ENCODE measurements around the gene OPA3. TPM values are rescaled to one million over a fixed set of nuclear protein-coding genes. Genes with fewer than 3 reads are reported as not detected.
A peak's percentile ranks its signal among the peaks of the same experiment; 100 is the strongest.

The OPA3 gene
- total and polyA plus RNA-seq, 5 experiments from 2014 or later = 7.5 to 25.3 (median 10.6) TPM

- ATAC-seq = no peak
- peaks cover 8 to 79% (median 26%) of the 10 kb centered on the region in 3 donors for H3K36me3 Mint-ChIP-seq
- peaks cover 0 to 5% (median under 1%) of the 10 kb centered on the region in 9 donors for H3K9me3 Mint-ChIP-seq
- H3K27ac Mint-ChIP-seq = peak overlapping the region in 6 of 10 donors; percentile 7 to 84 (median 56)
- POLR2A ChIA-PET = interaction anchor here (1.5 to 2.5 kb wide), 2 partner anchors 23 to 27 kb away, joined by 6 to 9 read pairs; no protein-coding TSS in a partner anchor
- DNase-seq = no peak
- no peaks in the 10 kb centered on the region for H3K27me3 Mint-ChIP-seq
- peaks cover 0 to 8% (median 2%) of the 10 kb centered on the region in 4 donors for H3K4me1 Mint-ChIP-seq
- H3K4me3 Mint-ChIP-seq = no peak overlapping the region
Observed at GRCh38 chr19:45613926-45614725, 29.5 kb upstream of the OPA3 start.

- POLR2A ChIA-PET = no interaction called here
- Mint-ChIP-seq H3K9me3 (peaks cover 0 to 9% (median 3%) of the 10 kb centered on the region in 9 donors), H3K27ac (peak overlapping the region in 1 of 10 donors; percentile 3), H3K4me1 (peaks cover 3 to 11% (median 8%) of the 10 kb centered on the region in 4 donors), H3K4me3 (no peak overlapping the region), H3K36me3 (peaks cover 12 to 54% (median 27%) of the 10 kb centered on the region in 3 donors), H3K27me3 (peaks cover 0 to 5% (median 0%) of the 10 kb centered on the region in 5 donors)
- ATAC-seq = no peak
- no peak for DNase-seq
Observed at GRCh38 chr19:45608948-45609347, 24.3 kb upstream of the OPA3 start.

- peak in 6 of 10 donors; percentile 22 to 37 (median 28) for DNase-seq
- Mint-ChIP-seq H3K27ac (peak overlapping the region in 4 of 10 donors; percentile 24 to 76 (median 46)), H3K27me3 (peaks cover 7 to 19% (median 9%) of the 10 kb centered on the region in 5 donors), H3K36me3 (peaks cover 12 to 42% (median 23%) of the 10 kb centered on the region in 3 donors), H3K9me3 (peaks cover 0 to 9% (median 3%) of the 10 kb centered on the region in 9 donors), H3K4me1 (peaks cover 6 to 15% (median 11%) of the 10 kb centered on the region in 4 donors), H3K4me3 (peak overlapping the region in 3 of 10 donors; percentile 13 to 48 (median 20))
- POLR2A ChIA-PET = interaction anchor here (1.6 kb wide), 1 partner anchor 34 kb away, joined by 5 read pairs; no protein-coding TSS in a partner anchor
- ATAC-seq = peak; percentile 22 to 54
Observed at GRCh38 chr19:45607071-45608029, 22.7 kb upstream of the OPA3 start.

GRCh38 chr19:45601524-45602374, 17.1 kb upstream of the OPA3 start, which contains the start of gene GPR4:
Gene GPR4, minus strand, starts transcription at chr19:45602212. Its CDS starts 10,346 bp downstream, at chr19:45591866.
- Mint-ChIP-seq H3K4me1 (peaks cover 26 to 52% (median 34%) of the 10 kb centered on the region in 4 donors), H3K9me3 (peaks cover 0 to 2% (median 0%) of the 10 kb centered on the region in 9 donors), H3K4me3 (peak within 1 kb of the TSS in 7 of 10 donors; percentile 11 to 60 (median 49)), H3K36me3 (peaks cover 0 to 6% (median 5%) of the 10 kb centered on the region in 3 donors), H3K27me3 (peaks cover 40 to 72% (median 59%) of the 10 kb centered on the region in 5 donors), H3K27ac (peak within 1 kb of the TSS in 3 of 10 donors; percentile 58 to 74 (median 66))
- ATAC-seq (peak; percentile 28 to 40), DNase-seq (no peak)
- POLR2A ChIA-PET = no interaction called here

GRCh38 chr19:45601115-45601514, 16.5 kb upstream of the OPA3 start:
- H3K4me3 Mint-ChIP-seq = peak overlapping the region in 3 of 10 donors; percentile 7 to 60 (median 46)
- POLR2A ChIA-PET = no interaction called here
- DNase-seq = no peak

GRCh38 chr19:45600340-45600885, 15.8 kb upstream of the OPA3 start:
- ATAC-seq = no peak
- DNase-seq = no peak
- Mint-ChIP-seq H3K27me3 (peaks cover 43 to 86% (median 65%) of the 10 kb centered on the region in 5 donors), H3K4me3 (peak overlapping the region in 1 of 10 donors; percentile 34), H3K27ac (no peak overlapping the region), H3K36me3 (peaks cover 0 to 6% (median 5%) of the 10 kb centered on the region in 3 donors), H3K4me1 (peaks cover 26 to 52% (median 34%) of the 10 kb centered on the region in 4 donors), H3K9me3 (peaks cover 0 to 2% (median 0%) of the 10 kb centered on the region in 9 donors)
- POLR2A ChIA-PET = no interaction called here

More at GRCh38 chr19:45601115-45601514, 16.5 kb upstream of the OPA3 start:
- H3K4me1 Mint-ChIP-seq = peaks cover 26 to 52% (median 34%) of the 10 kb centered on the region in 4 donors
- peaks cover 0 to 2% (median 0%) of the 10 kb centered on the region in 9 donors for H3K9me3 Mint-ChIP-seq
- H3K36me3 Mint-ChIP-seq = peaks cover 0 to 6% (median 5%) of the 10 kb centered on the region in 3 donors
- H3K27me3 Mint-ChIP-seq = peaks cover 43 to 79% (median 63%) of the 10 kb centered on the region in 5 donors
- peak overlapping the region in 1 of 10 donors; percentile 58 for H3K27ac Mint-ChIP-seq
- no peak for ATAC-seq

GRCh38 chr19:45599286-45599685, 14.7 kb upstream of the OPA3 start:
- Mint-ChIP-seq H3K4me3 (peak overlapping the region in 6 of 10 donors; percentile 7 to 56 (median 26)), H3K9me3 (peaks cover 0 to 2% (median 0%) of the 10 kb centered on the region in 9 donors), H3K27ac (no peak overlapping the region), H3K36me3 (peaks cover 0 to 6% (median 5%) of the 10 kb centered on the region in 3 donors), H3K4me1 (peaks cover 26 to 52% (median 34%) of the 10 kb centered on the region in 4 donors), H3K27me3 (peaks cover 43 to 90% (median 68%) of the 10 kb centered on the region in 5 donors)
- ATAC-seq = peak in 1 of 2 donors; percentile 24
- DNase-seq = no peak
- POLR2A ChIA-PET = interaction anchor here (1.8 kb wide), 1 partner anchor 43 kb away, joined by 4 read pairs; no protein-coding TSS in a partner anchor

- Mint-ChIP-seq H3K36me3 (peaks cover 0 to 6% (median 5%) of the 10 kb centered on the region in 3 donors), H3K9me3 (peaks cover 0 to 2% (median 0%) of the 10 kb centered on the region in 9 donors), H3K27me3 (peaks cover 42 to 88% (median 66%) of the 10 kb centered on the region in 5 donors), H3K27ac (peak overlapping the region in 3 of 10 donors; percentile 14 to 47 (median 36)), H3K4me3 (peak overlapping the region; percentile 0 to 60 (median 50)), H3K4me1 (peaks cover 26 to 52% (median 34%) of the 10 kb centered on the region in 4 donors)
- ATAC-seq (peak; percentile 40 to 52), DNase-seq (no peak)
- POLR2A ChIA-PET = interaction anchor here (0.7 to 1.8 kb wide), 2 partner anchors 42 to 44 kb away, joined by 4 read pairs; no protein-coding TSS in a partner anchor
Observed at GRCh38 chr19:45598267-45599001, 13.8 kb upstream of the OPA3 start.

- Mint-ChIP-seq H3K27ac (peak overlapping the region in 1 of 10 donors; percentile 49), H3K9me3 (peaks cover 0 to 2% (median 0%) of the 10 kb centered on the region in 9 donors), H3K4me1 (peaks cover 25 to 49% (median 32%) of the 10 kb centered on the region in 4 donors), H3K27me3 (peaks cover 38 to 82% (median 61%) of the 10 kb centered on the region in 5 donors), H3K4me3 (peak overlapping the region in 3 of 10 donors; percentile 52 to 60 (median 58)), H3K36me3 (peaks cover 0 to 6% (median 5%) of the 10 kb centered on the region in 3 donors)
- POLR2A ChIA-PET = interaction anchor here (1.8 kb wide), 1 partner anchor 45 kb away, joined by 4 read pairs; no protein-coding TSS in a partner anchor
- DNase-seq (no peak), ATAC-seq (no peak)
Observed at GRCh38 chr19:45597425-45598111, 13.0 kb upstream of the OPA3 start.

Measured in naive thymus-derived CD8-positive, alpha-beta T cell (primary cell).